ENCODE results near the gene CRYBG2. TPM values are rescaled to one million over a fixed set of nuclear protein-coding genes. Genes with fewer than 3 reads are reported as not detected.

Gene CRYBG2
- total RNA-seq, 1 donor from 2014 or later = 2.1 TPM

GRCh38 chr1:26291939-26292338, 62.0 kb downstream of the CRYBG2 start:
- no peaks in the 10 kb centered on the region for H3K9me3 ChIP-seq
- intact Hi-C loops (cut with DNase I) = no loop called here
- H3K36me3 ChIP-seq = peaks cover 12% of the 10 kb centered on the region
- H3K27ac ChIP-seq = peak overlapping the region; percentile 6
- ATAC-seq (no peak), DNase-seq (no peak)
- H3K4me1 ChIP-seq = peaks cover 51% of the 10 kb centered on the region
- H3K27me3 ChIP-seq (ENCODE audit: low read depth) = no peaks in the 10 kb centered on the region
- TF ChIP-seq, protein P1, sequence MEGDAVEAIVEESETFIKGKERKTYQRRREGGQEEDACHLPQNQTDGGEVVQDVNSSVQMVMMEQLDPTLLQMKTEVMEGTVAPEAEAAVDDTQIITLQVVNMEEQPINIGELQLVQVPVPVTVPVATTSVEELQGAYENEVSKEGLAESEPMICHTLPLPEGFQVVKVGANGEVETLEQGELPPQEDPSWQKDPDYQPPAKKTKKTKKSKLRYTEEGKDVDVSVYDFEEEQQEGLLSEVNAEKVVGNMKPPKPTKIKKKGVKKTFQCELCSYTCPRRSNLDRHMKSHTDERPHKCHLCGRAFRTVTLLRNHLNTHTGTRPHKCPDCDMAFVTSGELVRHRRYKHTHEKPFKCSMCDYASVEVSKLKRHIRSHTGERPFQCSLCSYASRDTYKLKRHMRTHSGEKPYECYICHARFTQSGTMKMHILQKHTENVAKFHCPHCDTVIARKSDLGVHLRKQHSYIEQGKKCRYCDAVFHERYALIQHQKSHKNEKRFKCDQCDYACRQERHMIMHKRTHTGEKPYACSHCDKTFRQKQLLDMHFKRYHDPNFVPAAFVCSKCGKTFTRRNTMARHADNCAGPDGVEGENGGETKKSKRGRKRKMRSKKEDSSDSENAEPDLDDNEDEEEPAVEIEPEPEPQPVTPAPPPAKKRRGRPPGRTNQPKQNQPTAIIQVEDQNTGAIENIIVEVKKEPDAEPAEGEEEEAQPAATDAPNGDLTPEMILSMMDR (IDR thresholded peaks at IDR 0.05) = no peak
- H3K4me3 ChIP-seq = no peak overlapping the region

GRCh38 chr1:26291433-26291832, 62.5 kb downstream of the CRYBG2 start:
- Histone ChIP-seq H3K9me3 (no peaks in the 10 kb centered on the region), H3K27me3 (ENCODE audit: low read depth) (no peaks in the 10 kb centered on the region), H3K27ac (peak overlapping the region; percentile 84), H3K4me3 (no peak overlapping the region), H3K36me3 (peaks cover 7% of the 10 kb centered on the region), H3K4me1 (peaks cover 56% of the 10 kb centered on the region)
- TF ChIP-seq, protein P1 (IDR thresholded peaks at IDR 0.05) = no peak
- no peak for ATAC-seq
- intact Hi-C loops (cut with DNase I) = no loop called here
- DNase-seq = no peak

- Histone ChIP-seq H3K9me3 (no peaks in the 10 kb centered on the region), H3K4me1 (peaks cover 61% of the 10 kb centered on the region), H3K27ac (peak overlapping the region; percentile 84), H3K27me3 (ENCODE audit: low read depth) (no peaks in the 10 kb centered on the region), H3K4me3 (no peak overlapping the region), H3K36me3 (peaks cover 3% of the 10 kb centered on the region)
- intact Hi-C loops (cut with DNase I) = no loop called here
- ATAC-seq (no peak), DNase-seq (no peak)
- TF ChIP-seq, protein P1 (IDR thresholded peaks at IDR 0.05) = no peak
These were observed 63.1 kb downstream of the CRYBG2 start for GRCh38 chr1:26290882-26291261.

GRCh38 chr1:26290122-26290881, 63.6 kb downstream of the CRYBG2 start:
- Histone ChIP-seq H3K27me3 (ENCODE audit: low read depth) (no peaks in the 10 kb centered on the region), H3K27ac (peak overlapping the region; percentile 84), H3K4me1 (peaks cover 67% of the 10 kb centered on the region), H3K4me3 (no peak overlapping the region), H3K36me3 (peaks cover 3% of the 10 kb centered on the region), H3K9me3 (no peaks in the 10 kb centered on the region)
- intact Hi-C loops (cut with DNase I) = no loop called here
- DNase-seq (no peak), ATAC-seq (peak; percentile 41 to 53)
- TF ChIP-seq, protein P1 (IDR thresholded peaks at IDR 0.05) = no peak

GRCh38 chr1:26289158-26290059, 64.5 kb downstream of the CRYBG2 start:
- Histone ChIP-seq H3K36me3 (peaks cover 3% of the 10 kb centered on the region), H3K4me3 (no peak overlapping the region), H3K9me3 (no peaks in the 10 kb centered on the region), H3K27ac (peak overlapping the region; percentile 84), H3K27me3 (ENCODE audit: low read depth) (no peaks in the 10 kb centered on the region), H3K4me1 (peaks cover 76% of the 10 kb centered on the region)
- ATAC-seq (peak; percentile 52 to 65), DNase-seq (peak; percentile 82)
- intact Hi-C loops (cut with DNase I) = no loop called here
- TF ChIP-seq, protein P1 (IDR thresholded peaks at IDR 0.05) = no peak
